Stimulated activated naive CD8-positive, alpha-beta T cell treated with anti-CD3 and anti-CD28 coated beads, Interleukin-15, amount 100 ng/mL, for 72 hours (primary cell): ENCODE measurements around the gene BLOC1S5.

Experiments used
- ATAC-seq: fragments of 150-1000 bp; cut with Tn5 transposase; 2 replicates; pipeline ENCODE4 v1.10.0; 2021; ENCODE audit warnings: mild to moderate bottlenecking, moderate library complexity
- DNase-seq, 2 donors: peaks; one replicate each; pipeline ENCODE4 v3.0.0; 2021 to 2022
- H3K27ac Mint-ChIP-seq, 2 donors: one replicate each; pipeline ENCODE4 v1.8.0; 2022; ENCODE audit warnings: mild to moderate bottlenecking in 2 of 2, mixed read lengths in 2 of 2, moderate library complexity in 2 of 2
- H3K27me3 Mint-ChIP-seq: one replicate; pipeline ENCODE4 v1.8.0; 2022; ENCODE audit warnings: mixed read lengths
- H3K4me1 Mint-ChIP-seq: one replicate; pipeline ENCODE4 v1.8.0; 2022; ENCODE audit warnings: mild to moderate bottlenecking, mixed read lengths
- H3K4me3 Mint-ChIP-seq, 2 donors: one replicate each; pipeline ENCODE4 v1.8.0; 2022; ENCODE audit warnings: mild to moderate bottlenecking in 2 of 2, mixed read lengths in 2 of 2, moderate library complexity in 1 of 2
- H3K9me3 Mint-ChIP-seq, 2 donors: one replicate each; pipeline ENCODE4 v1.8.0; 2022; ENCODE audit warnings: mixed read lengths in 2 of 2

Gene BLOC1S5

GRCh38 chr6:8063761-8064637, at the start of gene BLOC1S5:
BLOC1S5 (minus strand) TSS chr6:8064389; CDS start chr6:8064376, 13 bp downstream.
- H3K27me3 Mint-ChIP-seq, result no peaks in the 10 kb centered on the region
- no peaks in the 10 kb centered on the region for H3K9me3 Mint-ChIP-seq
- DNase-seq (peak; percentile 95 to 97), ATAC-seq (peak; percentile 94)
- peak within 1 kb of the TSS; percentile 92 to 97 for H3K4me3 Mint-ChIP-seq
- peaks cover 29% of the 10 kb centered on the region for H3K4me1 Mint-ChIP-seq
- H3K27ac Mint-ChIP-seq, result peak within 1 kb of the TSS; percentile 92 to 94

GRCh38 chr6:8113131-8113654, 49.0 kb upstream of the BLOC1S5 start:
- no peaks in the 10 kb centered on the region for H3K4me1 Mint-ChIP-seq
- DNase-seq, result no peak
- no peak overlapping the region for H3K4me3 Mint-ChIP-seq

GRCh38 chr6:8110725-8111124, 46.5 kb upstream of the BLOC1S5 start:
- no peak for ATAC-seq
- H3K4me1 Mint-ChIP-seq, result no peaks in the 10 kb centered on the region
- peaks cover 0 to 9% of the 10 kb centered on the region in 2 donors for H3K9me3 Mint-ChIP-seq
- H3K4me3 Mint-ChIP-seq, result no peak overlapping the region
- DNase-seq, result no peak
- H3K27ac Mint-ChIP-seq, result no peak overlapping the region
- peaks cover 49% of the 10 kb centered on the region for H3K27me3 Mint-ChIP-seq

More at GRCh38 chr6:8113131-8113654, 49.0 kb upstream of the BLOC1S5 start:
- no peak for ATAC-seq
- Mint-ChIP-seq H3K9me3 (no peaks in the 10 kb centered on the region), H3K27me3 (peaks cover 24% of the 10 kb centered on the region), H3K27ac (no peak overlapping the region)

GRCh38 chr6:8110117-8110721, 46.0 kb upstream of the BLOC1S5 start:
- no peak for ATAC-seq
- no peak overlapping the region for H3K4me3 Mint-ChIP-seq
- no peaks in the 10 kb centered on the region for H3K4me1 Mint-ChIP-seq
- DNase-seq, result no peak
- H3K27me3 Mint-ChIP-seq, result peaks cover 49% of the 10 kb centered on the region
- no peak overlapping the region for H3K27ac Mint-ChIP-seq
- peaks cover 0 to 9% of the 10 kb centered on the region in 2 donors for H3K9me3 Mint-ChIP-seq

- DNase-seq (no peak), ATAC-seq (no peak)
- H3K27me3 Mint-ChIP-seq, result peaks cover 58% of the 10 kb centered on the region
- H3K27ac Mint-ChIP-seq, result no peak overlapping the region
- H3K4me3 Mint-ChIP-seq, result no peak overlapping the region
- H3K4me1 Mint-ChIP-seq, result no peaks in the 10 kb centered on the region
- H3K9me3 Mint-ChIP-seq, result peaks cover 0 to 9% of the 10 kb centered on the region in 2 donors
Measured at GRCh38 chr6:8108759-8109539, 44.8 kb upstream of the BLOC1S5 start.

GRCh38 chr6:8108031-8108660, 44.0 kb upstream of the BLOC1S5 start:
- peak overlapping the region in 1 of 2 donors; percentile 64 for H3K27ac Mint-ChIP-seq
- DNase-seq, result no peak
- H3K27me3 Mint-ChIP-seq, result peaks cover 59% of the 10 kb centered on the region
- peaks cover 0 to 9% of the 10 kb centered on the region in 2 donors for H3K9me3 Mint-ChIP-seq
- H3K4me1 Mint-ChIP-seq, result no peaks in the 10 kb centered on the region
- no peak overlapping the region for H3K4me3 Mint-ChIP-seq
- no peak for ATAC-seq

GRCh38 chr6:8105791-8106190, 41.6 kb upstream of the BLOC1S5 start:
- ATAC-seq (no peak), DNase-seq (no peak)
- Mint-ChIP-seq H3K9me3 (peaks cover 0 to 9% of the 10 kb centered on the region in 2 donors), H3K27me3 (peaks cover 52% of the 10 kb centered on the region), H3K27ac (no peak overlapping the region), H3K4me1 (peaks cover 15% of the 10 kb centered on the region), H3K4me3 (no peak overlapping the region)

GRCh38 chr6:8103726-8104125, 39.5 kb upstream of the BLOC1S5 start:
- Mint-ChIP-seq H3K9me3 (peaks cover 0 to 9% of the 10 kb centered on the region in 2 donors), H3K4me1 (peaks cover 34% of the 10 kb centered on the region), H3K4me3 (no peak overlapping the region), H3K27ac (no peak overlapping the region), H3K27me3 (peaks cover 41% of the 10 kb centered on the region)
- no peak for ATAC-seq
- DNase-seq, result no peak

GRCh38 chr6:8102122-8102958, 38.2 kb upstream of the BLOC1S5 start, which contains the start of gene EEF1E1:
EEF1E1 (minus strand) TSS chr6:8102548; CDS start chr6:8102521, 27 bp downstream.
- peak; percentile 87 to 94 for DNase-seq
- Mint-ChIP-seq H3K27ac (peak within 1 kb of the TSS; percentile 96 to 98), H3K4me3 (peak within 1 kb of the TSS; percentile 87 to 88), H3K4me1 (peaks cover 41% of the 10 kb centered on the region), H3K9me3 (peaks cover 0 to 9% of the 10 kb centered on the region in 2 donors), H3K27me3 (peaks cover 27% of the 10 kb centered on the region)
- ATAC-seq, result peak; percentile 97

GRCh38 chr6:8100159-8100854, 36.1 kb upstream of the BLOC1S5 start:
- Mint-ChIP-seq H3K27me3 (peaks cover 10% of the 10 kb centered on the region), H3K9me3 (no peaks in the 10 kb centered on the region), H3K4me3 (peak overlapping the region; percentile 79 to 81), H3K4me1 (peaks cover 46% of the 10 kb centered on the region), H3K27ac (peak overlapping the region; percentile 95 to 98)
- no peak for DNase-seq
- ATAC-seq, result no peak

GRCh38 chr6:8090650-8091049, 26.5 kb upstream of the BLOC1S5 start:
- ATAC-seq, result no peak
- no peaks in the 10 kb centered on the region for H3K9me3 Mint-ChIP-seq
- H3K4me3 Mint-ChIP-seq, result no peak overlapping the region
- no peak overlapping the region for H3K27ac Mint-ChIP-seq
- H3K4me1 Mint-ChIP-seq, result peaks cover 13% of the 10 kb centered on the region
- H3K27me3 Mint-ChIP-seq, result no peaks in the 10 kb centered on the region
- no peak for DNase-seq

GRCh38 chr6:8088886-8089285, 24.7 kb upstream of the BLOC1S5 start:
- Mint-ChIP-seq H3K27me3 (no peaks in the 10 kb centered on the region), H3K27ac (peak overlapping the region; percentile 59 to 79), H3K4me3 (no peak overlapping the region), H3K9me3 (no peaks in the 10 kb centered on the region), H3K4me1 (peaks cover 15% of the 10 kb centered on the region)
- no peak for ATAC-seq
- DNase-seq, result no peak

GRCh38 chr6:8087870-8088754, 23.9 kb upstream of the BLOC1S5 start:
- ATAC-seq, result no peak
- Mint-ChIP-seq H3K27ac (peak overlapping the region; percentile 59 to 79), H3K9me3 (no peaks in the 10 kb centered on the region), H3K4me1 (peaks cover 20% of the 10 kb centered on the region), H3K27me3 (no peaks in the 10 kb centered on the region), H3K4me3 (no peak overlapping the region)
- no peak for DNase-seq
